Muscle of back (tissue), 11 donors: ENCODE measurements around the gene BRI3BP. TPM values are rescaled to one million over a fixed set of nuclear protein-coding genes. Genes with fewer than 3 reads are reported as not detected.
A peak's percentile ranks its signal among the peaks of the same experiment; 100 is the strongest.
"Not testable (repeated sequence)": the region's sequence is repeated elsewhere in the genome, so short reads cannot be mapped to it uniquely, and the experiment has no call there.

Source experiments
- DNase-seq, 3 donors: peaks; one replicate each; pipeline versions ENCODE4 v3.0.0 to v3.0.0-alpha.2; 2013
- polyA plus RNA-seq, 10 donors: library from polyadenylated mRNA; unstranded; fragments of 120-200 nt; gene quantifications; one replicate each; pipeline ENCODE4 v1.2.1, GENCODE V29; 2013; ENCODE audit not compliant: insufficient read length in 10 of 10

Gene BRI3BP
- polyA plus RNA-seq, 10 donors, result 2.2 to 5.7 (median 3.3) TPM

- DNase-seq, result peak; percentile 70 to 90 (median 81)
Measured at GRCh38 chr12:125065021-125065918, 71.8 kb downstream of the BRI3BP start, which contains the start of gene AACS. AACS (plus strand) TSS chr12:125065435; CDS start chr12:125065585, 150 bp downstream.

DNA sequence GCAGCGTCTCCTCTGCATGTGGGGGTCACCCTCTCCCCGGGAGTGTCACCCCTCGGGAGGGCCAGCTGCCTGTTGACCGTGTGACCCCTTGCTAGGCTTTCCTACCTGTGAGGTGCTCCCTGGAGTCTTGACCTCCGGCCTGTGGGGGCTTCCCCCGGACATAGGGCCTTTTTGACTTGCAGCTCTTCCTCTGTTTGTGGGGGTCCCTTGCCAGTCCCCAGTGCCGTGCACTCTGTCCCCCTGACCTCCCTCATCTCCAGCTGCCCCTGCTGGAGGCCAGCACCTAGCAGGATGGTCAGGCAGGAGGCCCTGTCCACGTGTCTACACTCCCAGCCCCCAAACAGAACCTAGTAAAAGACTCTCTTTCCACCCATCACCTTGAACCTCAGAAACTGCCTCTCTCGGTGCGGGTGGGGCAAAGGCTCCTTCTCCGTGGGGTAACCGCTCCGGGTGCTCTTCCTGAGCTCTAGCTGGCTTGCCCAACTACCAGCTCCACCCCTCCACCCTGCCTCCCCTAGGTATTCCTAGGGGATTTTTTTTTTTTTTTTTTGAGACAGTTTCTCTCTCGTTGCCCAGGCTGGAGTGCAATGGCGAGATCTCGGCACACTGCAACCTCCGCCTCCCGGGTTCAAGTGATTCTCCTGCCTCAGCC lies 72.6 kb downstream of the BRI3BP start:
- no peak for DNase-seq

- no peak for DNase-seq
Measured at GRCh38 chr12:125068391-125068790, 74.9 kb downstream of the BRI3BP start.

GRCh38 chr12:125069616-125070015 lies 76.2 kb downstream of the BRI3BP start:
- DNase-seq, result peak; percentile 53 to 77 (median 62)

DNA sequence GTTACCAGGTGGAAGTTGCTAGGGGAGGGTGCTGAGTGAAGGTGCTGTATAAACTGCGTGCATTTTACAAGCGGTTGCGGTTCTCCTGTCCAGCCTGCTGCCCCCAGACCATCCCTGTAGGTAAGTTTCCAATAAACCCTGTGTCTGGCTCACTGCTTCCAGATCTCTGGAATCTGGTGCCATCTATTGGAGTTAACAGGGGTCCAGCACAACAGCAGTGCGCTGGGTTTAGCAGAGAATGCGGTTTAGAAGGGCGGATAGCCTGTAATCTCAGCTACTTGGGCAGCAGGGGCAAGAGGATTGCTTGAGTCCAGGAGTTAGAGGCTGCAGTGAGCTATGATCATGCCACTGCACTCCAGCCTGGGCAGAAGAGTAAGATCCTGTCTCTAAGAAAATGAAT lies 76.7 kb downstream of the BRI3BP start:
- DNase-seq, result peak in 1 of 3 donors; percentile 23

- DNase-seq, result no peak
Measured at GRCh38 chr12:125070661-125071390, 77.4 kb downstream of the BRI3BP start.

GRCh38 chr12:125071456-125071855 lies 78.0 kb downstream of the BRI3BP start:
- DNase-seq, result no peak

GRCh38 chr12:125072496-125072895 lies 79.1 kb downstream of the BRI3BP start:
- no peak for DNase-seq

- DNase-seq, result not testable (repeated sequence)
Measured at GRCh38 chr12:125074294-125074693, 80.8 kb downstream of the BRI3BP start.

- DNase-seq, result no peak
Measured at GRCh38 chr12:125076103-125076502, 82.7 kb downstream of the BRI3BP start.

- DNase-seq, result no peak
Measured at GRCh38 chr12:125079084-125079483, 85.6 kb downstream of the BRI3BP start.

GRCh38 chr12:125079648-125080645 lies 86.5 kb downstream of the BRI3BP start:
- peak in 1 of 3 donors; percentile 35 for DNase-seq

Other genes with a start within 250 kb of the BRI3BP start
- 10 to 100 TPM; 16.5 to 30.6 (median 20.7) TPM for gene SCARB1, start 129.8 kb upstream of the BRI3BP start, polyA plus RNA-seq
- 100 to 1,000 TPM; 759 to 967 (median 819) TPM for gene UBC, start 79.0 kb upstream of the BRI3BP start, polyA plus RNA-seq
- 10 to 100 TPM in 1 of 10 donors, 1 to 10 TPM in 9; 7.3 to 10.7 (median 9.1) TPM for gene DHX37, start 4.5 kb upstream of the BRI3BP start, polyA plus RNA-seq
- 10 to 100 TPM; 17.5 to 37.5 (median 28.5) TPM for gene AACS, start 71.8 kb downstream of the BRI3BP start, polyA plus RNA-seq
- 1 to 10 TPM in 7 of 10 donors, under 1 TPM in 3; 0.88 to 2.7 (median 1.2) TPM for gene TMEM132B, start 192.7 kb downstream of the BRI3BP start, polyA plus RNA-seq